HG02852 (cell line): ENCODE data around the gene FCGR3B.
"Not testable (repeated sequence)": the region's sequence is repeated elsewhere in the genome, so short reads cannot be mapped to it uniquely, and the experiment has no call there.

Source experiments
- ATAC-seq: cut with Tn5 transposase; IDR thresholded peaks from one replicate; pipeline ENCODE4 v1.9.1; 2021; ENCODE audit warnings: mild to moderate bottlenecking, moderate library complexity; ENCODE audit not compliant: unreplicated experiment

The FCGR3B gene

DNA sequence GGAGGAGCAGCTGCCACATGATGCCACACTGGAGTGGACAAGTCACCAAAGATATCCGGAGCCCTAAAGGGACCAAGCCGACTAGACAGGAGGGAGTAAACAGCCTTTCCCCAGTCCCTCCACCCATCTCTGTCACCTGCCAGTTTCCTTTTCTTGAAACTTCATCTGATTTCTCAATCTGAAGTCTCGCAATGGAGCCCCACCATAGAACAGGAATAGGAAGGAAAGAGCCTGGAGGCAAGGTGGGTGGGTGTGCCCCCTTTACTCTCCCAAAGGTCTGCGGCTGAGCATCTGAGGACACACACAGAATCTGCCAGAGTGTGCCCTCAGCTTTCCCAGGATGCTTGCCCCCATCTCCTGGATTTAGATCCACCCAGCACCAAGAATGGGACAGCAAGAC, at the start of gene FCGR3B:
TSS of gene FCGR3B (minus strand) at position 101 of the 400 bp plus-strand sequence. CDS start at position 19, 82 bp downstream.
- ATAC-seq = no peak

- no peak for ATAC-seq
These were observed 47.5 kb upstream of the FCGR3B start for GRCh38 chr1:161678500-161678899.

GRCh38 chr1:161676958-161677689, 46.1 kb upstream of the FCGR3B start:
- no peak for ATAC-seq

GRCh38 chr1:161676441-161676840, 45.5 kb upstream of the FCGR3B start:
- no peak for ATAC-seq

GRCh38 chr1:161674908-161675307, 43.9 kb upstream of the FCGR3B start:
- ATAC-seq = not testable (repeated sequence)

- not testable (repeated sequence) for ATAC-seq
These were observed 43.5 kb upstream of the FCGR3B start for GRCh38 chr1:161674447-161674846.

GRCh38 chr1:161673437-161673836, 42.5 kb upstream of the FCGR3B start:
- not testable (repeated sequence) for ATAC-seq

DNA sequence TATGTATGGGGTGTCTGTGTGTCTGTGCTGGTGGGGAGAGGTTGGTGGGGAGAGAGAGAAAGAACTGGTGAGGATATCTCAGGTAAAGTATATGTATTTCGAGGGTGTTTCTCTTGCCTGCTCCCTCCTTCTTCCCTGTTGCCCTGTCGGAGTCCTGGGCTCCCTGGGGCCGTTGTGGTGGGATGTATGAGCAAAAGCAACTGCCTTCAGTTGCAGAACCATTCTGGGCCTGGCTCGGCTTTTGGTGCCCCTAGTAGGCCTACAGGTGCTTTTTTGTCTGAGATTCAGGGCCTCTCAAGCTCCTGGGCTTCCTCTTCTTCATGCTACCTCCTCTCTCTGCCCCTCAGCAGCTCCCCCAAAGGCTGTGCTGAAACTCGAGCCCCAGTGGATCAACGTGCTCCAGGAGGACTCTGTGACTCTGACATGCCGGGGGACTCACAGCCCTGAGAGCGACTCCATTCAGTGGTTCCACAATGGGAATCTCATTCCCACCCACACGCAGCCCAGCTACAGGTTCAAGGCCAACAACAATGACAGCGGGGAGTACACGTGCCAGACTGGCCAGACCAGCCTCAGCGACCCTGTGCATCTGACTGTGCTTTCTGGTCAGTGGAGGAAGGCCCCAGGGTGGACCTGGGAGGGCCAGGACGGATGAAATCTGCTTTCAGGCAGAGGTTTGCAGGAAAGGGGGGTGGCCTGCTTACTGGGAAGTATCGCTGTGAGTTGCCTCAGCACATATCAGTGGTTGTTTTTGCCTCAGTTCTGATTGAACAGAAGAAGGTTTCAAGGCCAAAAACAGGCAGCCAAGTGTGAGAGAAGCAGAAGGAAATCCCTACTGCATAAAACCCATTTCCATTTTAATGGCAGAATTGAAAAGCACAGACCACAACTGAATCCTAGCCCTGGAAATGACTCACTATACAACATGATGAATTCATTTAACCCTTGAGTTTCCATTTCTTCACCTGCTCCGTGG, 40.4 kb upstream of the FCGR3B start:
- ATAC-seq = not testable (repeated sequence)

DNA sequence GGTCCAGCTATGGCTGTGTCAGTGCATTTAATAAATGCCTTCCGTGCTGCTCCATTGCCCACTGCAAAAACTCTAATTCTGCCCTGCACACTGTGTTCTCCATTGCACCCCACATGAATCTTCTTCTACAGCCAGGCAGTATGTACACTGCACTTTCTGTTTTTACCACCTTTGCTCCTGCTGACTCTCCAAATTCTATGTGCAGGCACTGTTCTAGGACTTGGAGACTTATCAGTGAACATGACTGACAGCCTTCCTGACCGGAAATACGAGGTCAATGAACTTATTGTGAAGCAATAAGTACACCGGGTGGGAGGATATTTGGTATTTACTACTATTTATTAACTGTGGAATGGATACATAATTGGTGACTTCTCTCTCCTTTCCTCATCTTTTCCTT, 33.7 kb upstream of the FCGR3B start:
- not testable (repeated sequence) for ATAC-seq

GRCh38 chr1:161663569-161663968, 32.6 kb upstream of the FCGR3B start:
- ATAC-seq = not testable (repeated sequence)

DNA sequence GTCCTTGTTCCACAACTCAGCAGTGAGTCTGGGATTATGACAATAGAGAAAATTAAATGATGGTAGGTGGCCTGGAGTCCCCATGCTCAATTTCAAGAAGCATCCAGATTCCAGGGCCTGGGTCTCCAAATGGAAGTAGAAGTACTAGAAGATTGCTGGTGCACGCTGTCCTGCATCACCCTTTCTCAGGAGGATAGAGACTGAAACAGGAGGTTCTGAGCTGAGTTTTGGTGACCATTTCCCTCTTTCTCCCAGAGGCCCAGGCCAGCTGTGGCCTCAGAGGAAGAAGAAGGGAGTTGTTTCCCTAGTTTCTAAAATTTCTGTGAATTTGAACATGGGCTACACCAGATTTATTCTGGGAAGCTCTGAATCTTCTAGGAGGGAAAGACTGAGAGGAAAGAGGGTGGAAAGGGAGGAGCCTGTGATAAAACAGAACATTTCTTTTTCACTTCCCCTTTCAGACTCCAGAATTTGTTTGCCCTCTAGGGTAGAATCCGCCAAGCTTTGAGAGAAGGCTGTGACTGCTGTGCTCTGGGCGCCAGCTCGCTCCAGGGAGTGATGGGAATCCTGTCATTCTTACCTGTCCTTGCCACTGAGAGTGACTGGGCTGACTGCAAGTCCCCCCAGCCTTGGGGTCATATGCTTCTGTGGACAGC, 31.8 kb upstream of the FCGR3B start, which contains the start of gene FCGR2B:
TSS of gene FCGR2B (plus strand) at position 460 of the 656 bp plus-strand sequence. CDS start at position 559, 99 bp downstream.
- peak; percentile 60 for ATAC-seq

GRCh38 chr1:161661660-161662311, 30.8 kb upstream of the FCGR3B start:
- ATAC-seq = not testable (repeated sequence)

- not testable (repeated sequence) for ATAC-seq
These were observed 27.5 kb upstream of the FCGR3B start for GRCh38 chr1:161658524-161658923.

DNA sequence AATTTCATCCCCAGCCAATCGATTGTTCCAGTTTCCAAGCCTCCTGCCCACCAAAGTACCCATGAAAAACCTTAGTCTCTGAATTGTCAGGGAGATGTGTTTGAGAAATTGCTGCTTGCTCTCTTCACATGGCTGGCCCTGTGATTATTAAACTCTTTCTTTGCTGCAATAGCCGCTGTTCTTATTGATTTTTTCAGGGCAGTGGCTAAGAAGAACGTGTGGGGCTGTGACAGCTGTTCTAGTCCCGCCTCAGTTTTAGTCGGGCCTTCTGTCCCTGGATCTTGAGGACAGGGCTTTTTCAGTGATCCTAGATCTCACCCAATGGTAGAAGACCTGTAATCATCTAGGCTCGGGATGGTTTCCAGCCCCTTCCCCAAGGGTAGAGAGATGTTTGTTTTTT, 23.0 kb upstream of the FCGR3B start:
- ATAC-seq = not testable (repeated sequence)

GRCh38 chr1:161653541-161653940, 22.6 kb upstream of the FCGR3B start:
- not testable (repeated sequence) for ATAC-seq

GRCh38 chr1:161647507-161648360, 16.8 kb upstream of the FCGR3B start:
- not testable (repeated sequence) for ATAC-seq

DNA sequence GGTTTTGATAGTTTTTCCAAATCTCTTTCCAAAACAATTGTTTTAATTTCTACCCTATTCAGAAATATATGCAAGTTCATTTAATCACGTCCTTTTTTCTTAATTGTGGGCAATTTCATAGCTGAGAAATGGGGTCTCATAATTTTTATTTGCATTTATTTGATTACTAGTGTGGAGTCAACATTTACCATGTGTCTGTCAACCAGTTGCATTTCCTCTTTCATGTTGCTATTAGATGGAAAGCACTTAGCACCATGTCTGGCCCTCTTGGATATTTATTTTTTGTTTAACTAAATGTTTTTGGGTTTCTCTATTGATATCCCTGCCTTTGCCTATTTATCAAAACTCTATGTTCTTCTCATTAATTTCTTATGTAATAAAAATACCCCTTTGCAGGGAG, 13.9 kb upstream of the FCGR3B start:
- not testable (repeated sequence) for ATAC-seq

- not testable (repeated sequence) for ATAC-seq
These were observed 12.7 kb upstream of the FCGR3B start for GRCh38 chr1:161643481-161644208.

DNA sequence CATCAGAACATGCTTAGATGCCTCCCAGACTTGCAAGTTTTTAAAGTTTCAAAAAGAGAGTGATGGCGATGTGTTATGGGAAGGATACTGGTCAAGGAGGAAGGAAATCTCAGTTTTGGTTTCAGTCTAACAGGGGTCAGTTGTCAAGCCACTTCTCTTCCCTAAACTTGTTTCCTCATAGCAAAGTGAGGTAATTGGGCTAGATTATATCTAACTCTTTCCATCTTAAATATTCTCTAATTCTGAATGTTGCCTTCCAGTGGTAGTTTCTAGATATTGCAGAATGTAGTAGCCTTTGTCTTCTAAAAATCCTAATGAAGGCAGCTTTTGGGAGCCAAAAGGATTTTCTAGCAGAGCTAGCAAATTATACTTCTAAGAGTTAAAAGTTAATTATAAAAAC, 11.7 kb upstream of the FCGR3B start:
- ATAC-seq = not testable (repeated sequence)
